GM21723 (cell line): ENCODE measurements around the gene RPL10.

Experiments
- ATAC-seq: cut with Tn5 transposase; IDR thresholded peaks from one replicate; pipeline ENCODE4 v1.9.1; 2021; ENCODE audit warnings: mild to moderate bottlenecking, moderate library complexity; ENCODE audit not compliant: unreplicated experiment

RPL10 gene

DNA sequence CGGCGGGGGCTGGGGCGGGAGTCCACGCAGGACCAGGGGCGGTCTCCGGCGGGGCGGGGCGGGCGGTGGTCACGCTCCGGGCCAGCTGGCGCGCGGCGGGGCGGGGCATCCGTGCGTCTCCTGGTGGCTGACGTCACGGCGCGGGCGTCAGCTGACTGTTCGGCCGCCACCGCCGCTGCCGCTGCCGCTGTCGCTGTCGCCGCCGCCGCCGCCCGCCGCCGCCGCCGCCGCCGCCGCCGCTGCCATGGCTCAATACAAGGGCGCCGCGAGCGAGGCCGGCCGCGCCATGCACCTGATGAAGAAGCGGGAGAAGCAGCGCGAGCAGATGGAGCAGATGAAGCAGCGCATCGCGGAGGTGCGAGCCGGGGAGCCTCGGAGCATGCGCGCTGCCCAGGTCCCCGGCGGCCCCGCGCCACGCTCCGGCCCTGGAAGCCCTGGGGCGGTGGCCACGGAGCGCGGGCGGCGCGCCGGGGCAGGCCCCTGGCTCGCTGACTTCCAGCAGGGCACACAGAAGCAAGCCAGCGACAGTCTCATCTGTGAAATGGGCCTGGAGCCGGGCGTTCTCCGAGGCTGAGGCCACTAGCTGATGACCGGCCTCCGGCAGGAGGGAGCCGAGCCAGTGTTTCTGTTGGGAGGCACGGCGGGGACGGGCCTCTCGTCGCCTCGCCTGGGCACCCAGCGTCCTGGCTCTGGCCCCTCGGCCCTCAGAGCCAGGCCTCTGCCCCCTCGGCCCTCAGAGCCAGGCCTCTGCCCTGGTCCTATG is 46.0 kb downstream of the RPL10 start, which contains the start of gene FAM50A:
Gene FAM50A (plus strand): TSS at position 150 of the 763 bp plus-strand sequence. CDS start 95 bp downstream, at position 245.
- peak; percentile 72 for ATAC-seq

DNA sequence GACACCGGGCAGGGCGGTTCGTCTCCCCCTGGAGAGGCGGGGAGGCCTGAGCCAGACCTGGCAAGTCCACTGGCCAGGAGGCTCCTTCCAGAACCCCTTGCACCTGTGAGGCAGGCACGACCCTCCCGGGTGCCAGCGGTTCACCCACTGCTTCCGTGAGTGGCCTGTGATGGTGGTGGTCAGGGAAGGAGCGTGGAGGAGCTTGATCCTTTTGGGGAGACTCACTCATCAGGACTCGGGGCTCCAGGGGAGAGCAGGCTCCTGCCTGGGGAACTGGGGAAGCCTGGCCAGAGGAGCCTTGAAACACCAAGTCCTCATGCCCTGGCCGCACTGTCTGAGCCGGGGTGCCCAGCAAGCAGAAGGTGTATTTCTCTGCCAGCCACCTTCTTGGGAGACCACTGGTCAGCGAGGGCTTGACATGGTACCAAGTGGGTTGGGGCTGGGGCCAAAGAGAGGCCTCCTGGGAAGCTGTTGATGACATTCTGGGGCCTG is 46.6 kb downstream of the RPL10 start:
- no peak for ATAC-seq

- ATAC-seq: no peak
Observed at GRCh38 chrX:154445776-154446175, 47.6 kb downstream of the RPL10 start.

GRCh38 chrX:154446430-154446829 is 48.3 kb downstream of the RPL10 start:
- ATAC-seq: no peak

DNA sequence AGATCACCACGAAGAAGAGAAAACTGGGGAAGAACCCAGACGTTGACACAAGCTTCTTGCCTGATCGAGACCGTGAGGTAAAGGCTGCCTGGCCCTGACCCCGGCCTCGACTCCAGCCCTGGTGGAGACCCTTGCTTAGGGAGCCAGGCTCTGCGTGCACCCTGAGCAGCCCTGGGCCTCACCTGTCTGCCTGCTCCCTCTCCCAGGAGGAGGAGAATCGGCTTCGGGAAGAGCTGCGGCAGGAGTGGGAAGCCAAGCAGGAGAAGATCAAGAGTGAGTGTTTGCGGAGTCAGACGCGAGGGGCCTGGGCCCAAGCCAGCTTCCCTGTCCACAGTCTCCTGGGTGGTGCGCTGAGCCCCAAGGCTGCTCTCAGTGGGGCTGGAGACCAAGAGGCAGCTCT is 50.3 kb downstream of the RPL10 start:
- ATAC-seq: no peak

GRCh38 chrX:154449618-154450017 is 51.4 kb downstream of the RPL10 start:
- no peak for ATAC-seq

DNA sequence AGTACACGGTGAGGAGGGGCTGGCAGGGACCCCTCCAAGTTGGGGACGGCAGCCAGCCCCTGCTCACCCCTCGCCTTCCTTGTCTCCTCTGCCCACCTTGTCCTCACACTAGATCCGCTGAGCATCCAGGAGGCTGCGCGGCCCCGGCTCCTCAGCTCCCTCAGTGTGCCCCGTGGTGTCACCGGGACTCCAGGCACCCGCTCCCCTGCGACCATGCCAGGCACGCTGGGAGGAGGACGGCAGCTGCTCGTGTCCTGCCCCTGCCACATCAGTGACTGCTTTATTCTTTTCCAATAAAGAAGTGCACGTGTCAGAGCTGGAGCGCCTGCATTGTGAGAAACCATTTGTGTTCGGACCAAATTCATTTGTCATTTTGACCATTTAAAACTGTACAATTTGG is 52.1 kb downstream of the RPL10 start:
- ATAC-seq: no peak
